Measurements from ENCODE around the gene VENTX.
"Not testable (repeated sequence)": the region's sequence is repeated elsewhere in the genome, so short reads cannot be mapped to it uniquely, and the experiment has no call there.

VENTX gene

GRCh38 chr10:133230387-133231195 lies 7.1 kb upstream of the VENTX start:
- DNase-seq, result peak; percentile 51
- in situ Hi-C loops (cut with MboI; ENCODE audit: low pct_unique_long_range_greater_than_20kb, low sequenced_read_pairs), result no loop called here

DNA sequence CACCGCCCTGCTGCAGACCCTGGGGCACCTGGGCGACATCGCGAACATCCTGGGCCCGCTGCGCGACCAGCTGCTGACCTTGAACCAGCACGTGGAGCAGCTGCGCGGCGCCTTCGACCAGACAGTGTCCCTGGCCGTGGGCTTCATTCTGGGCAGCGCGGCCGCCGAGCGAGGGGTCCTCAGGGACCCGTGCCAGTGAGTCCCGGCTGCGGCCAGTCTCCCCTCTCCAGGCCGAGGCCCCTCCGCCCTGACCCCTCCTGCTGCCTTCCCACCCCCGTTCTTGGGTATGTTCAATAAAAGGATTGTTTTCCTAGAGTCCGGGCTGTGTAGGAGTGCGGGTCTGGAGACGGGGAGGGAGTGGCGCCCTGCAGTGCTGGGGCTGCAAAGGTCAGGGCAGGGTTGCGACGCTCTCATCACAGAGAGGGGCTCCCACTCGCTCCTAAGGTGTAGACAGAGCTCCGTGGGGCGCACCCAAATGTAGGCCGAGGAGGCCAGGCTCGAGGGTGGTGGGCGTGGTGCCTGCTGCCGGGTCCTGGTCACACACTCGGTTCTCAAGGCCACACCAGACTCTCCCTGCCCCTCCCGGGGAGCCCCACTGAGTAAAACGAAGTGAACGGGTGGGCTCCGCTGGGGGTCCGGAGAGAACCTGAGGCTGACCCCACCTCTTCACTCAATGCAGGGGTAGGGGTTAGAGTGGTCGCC lies 6.3 kb upstream of the VENTX start:
- in situ Hi-C loops (cut with MboI; ENCODE audit: low pct_unique_long_range_greater_than_20kb, low sequenced_read_pairs), result no loop called here
- DNase-seq, result no peak

- in situ Hi-C loops (cut with MboI; ENCODE audit: low pct_unique_long_range_greater_than_20kb, low sequenced_read_pairs), result no loop called here
- no peak for DNase-seq
Measured at GRCh38 chr10:133231946-133232574, 5.6 kb upstream of the VENTX start.

GRCh38 chr10:133234796-133235195 lies 2.9 kb upstream of the VENTX start:
- DNase-seq; in situ Hi-C loops (cut with MboI; ENCODE audit: low pct_unique_long_range_greater_than_20kb, low sequenced_read_pairs): not testable (repeated sequence)

DNA sequence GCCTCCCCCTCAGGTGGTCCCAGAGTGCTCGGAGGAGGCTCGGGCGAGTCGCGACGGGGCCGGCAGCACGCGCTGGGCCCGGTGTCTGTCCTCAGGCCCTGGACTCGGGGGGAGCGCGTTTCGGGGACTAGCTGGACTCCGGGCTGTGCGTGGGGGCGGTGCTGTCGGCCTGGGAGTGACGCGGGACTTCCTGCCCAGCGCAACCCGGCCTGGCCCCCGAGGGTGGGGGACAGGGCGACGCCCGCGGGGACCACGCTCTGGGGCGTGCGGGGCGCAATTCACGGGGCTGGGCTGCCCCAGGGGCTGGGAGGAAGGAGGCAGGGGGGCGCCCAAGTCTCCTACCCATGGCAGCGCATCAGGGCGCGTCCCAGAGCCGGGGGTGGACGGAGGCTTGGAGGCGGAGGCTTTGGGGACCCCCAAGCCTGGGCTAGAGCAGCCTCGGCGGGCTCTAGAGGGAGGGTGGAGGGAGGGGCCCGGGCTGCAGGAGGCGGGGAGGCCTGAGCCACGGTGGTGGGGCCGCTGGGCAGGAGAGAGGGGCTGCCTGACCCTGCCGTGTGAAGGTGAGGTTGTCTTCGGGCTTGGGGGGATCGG lies 2.3 kb upstream of the VENTX start:
- in situ Hi-C loops (cut with MboI; ENCODE audit: low pct_unique_long_range_greater_than_20kb, low sequenced_read_pairs), result no loop called here
- DNase-seq, result no peak

DNA sequence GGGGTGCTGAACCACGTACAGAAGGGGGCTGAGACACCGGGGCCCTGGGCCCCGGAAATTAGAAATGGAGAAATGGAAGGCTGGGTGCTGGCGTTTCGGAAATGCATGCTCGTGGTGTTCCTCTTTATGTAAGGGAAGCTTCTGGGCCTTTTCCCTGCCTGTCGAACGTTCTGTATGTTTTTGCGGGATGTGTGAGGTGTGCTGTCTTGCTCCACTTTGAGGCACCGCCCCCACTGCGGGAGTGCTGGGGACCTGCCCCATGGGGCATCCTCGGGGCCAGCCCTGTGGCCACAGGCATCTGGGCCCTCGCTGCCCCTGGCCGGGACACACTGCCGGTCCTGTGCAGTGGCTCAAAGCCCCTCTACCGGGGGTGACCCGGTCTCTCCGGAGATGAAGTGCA lies 1.7 kb upstream of the VENTX start:
- in situ Hi-C loops (cut with MboI; ENCODE audit: low pct_unique_long_range_greater_than_20kb, low sequenced_read_pairs), result no loop called here
- DNase-seq, result no peak

GRCh38 chr10:133236401-133237240 lies 1.0 kb upstream of the VENTX start:
- in situ Hi-C loops (cut with MboI; ENCODE audit: low pct_unique_long_range_greater_than_20kb, low sequenced_read_pairs), result no loop called here
- DNase-seq, result no peak

GRCh38 chr10:133237241-133237587 lies 441 bp upstream of the VENTX start:
- in situ Hi-C loops (cut with MboI; ENCODE audit: low pct_unique_long_range_greater_than_20kb, low sequenced_read_pairs), result no loop called here
- DNase-seq, result no peak

- no peak for DNase-seq
- in situ Hi-C loops (cut with MboI; ENCODE audit: low pct_unique_long_range_greater_than_20kb, low sequenced_read_pairs), result no loop called here
Measured at GRCh38 chr10:133238466-133238804, 780 bp downstream of the VENTX start.

GRCh38 chr10:133239990-133240389 lies 2.3 kb downstream of the VENTX start:
- no peak for DNase-seq
- in situ Hi-C loops (cut with MboI; ENCODE audit: low pct_unique_long_range_greater_than_20kb, low sequenced_read_pairs), result no loop called here

GRCh38 chr10:133241501-133242205 lies 4.0 kb downstream of the VENTX start:
- in situ Hi-C loops (cut with MboI; ENCODE audit: low pct_unique_long_range_greater_than_20kb, low sequenced_read_pairs), result no loop called here
- no peak for DNase-seq

DNA sequence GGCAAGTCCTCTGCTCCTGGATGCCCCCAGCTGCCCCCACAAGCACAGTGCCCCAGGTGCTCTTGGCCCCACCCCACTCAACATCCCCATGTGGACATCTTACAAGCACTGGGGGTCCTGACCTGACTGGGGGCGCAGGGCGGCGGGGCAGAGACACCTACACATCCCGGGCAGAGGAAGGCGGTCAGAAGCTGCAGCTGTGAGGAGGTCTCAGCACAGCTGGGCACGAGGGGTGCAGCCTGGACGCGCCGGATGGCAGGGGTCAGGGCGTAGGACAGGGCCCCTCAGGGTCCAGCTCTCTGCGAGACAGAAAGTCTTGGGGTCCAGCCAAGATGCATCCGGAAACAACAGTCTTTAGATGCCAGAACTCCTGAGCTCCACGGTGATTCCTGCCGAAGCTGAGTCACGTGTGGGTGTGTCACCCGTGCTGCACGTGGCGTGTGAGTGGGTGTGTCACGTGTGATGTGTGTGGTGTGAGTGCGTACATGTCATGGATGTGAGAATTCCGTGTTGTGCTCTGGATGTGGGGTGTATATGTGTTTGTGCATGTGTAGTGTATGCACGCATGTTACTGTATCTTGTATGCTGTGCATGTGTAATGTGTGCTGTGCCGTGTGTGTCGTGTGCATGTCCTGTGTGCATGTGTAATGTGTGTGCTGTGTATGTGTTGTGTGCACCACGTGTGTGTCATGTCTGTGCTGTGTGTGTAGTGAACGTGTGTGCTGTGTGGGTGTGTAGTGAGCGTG lies 5.1 kb downstream of the VENTX start:
- in situ Hi-C loops (cut with MboI; ENCODE audit: low pct_unique_long_range_greater_than_20kb, low sequenced_read_pairs), result no loop called here
- DNase-seq, result no peak

- no peak for DNase-seq
- in situ Hi-C loops (cut with MboI; ENCODE audit: low pct_unique_long_range_greater_than_20kb, low sequenced_read_pairs), result no loop called here
Measured at GRCh38 chr10:133243593-133243992, 5.9 kb downstream of the VENTX start.

- DNase-seq, result no peak
- in situ Hi-C loops (cut with MboI; ENCODE audit: low pct_unique_long_range_greater_than_20kb, low sequenced_read_pairs), result no loop called here
Measured at GRCh38 chr10:133245439-133246235, 8.0 kb downstream of the VENTX start.

DNA sequence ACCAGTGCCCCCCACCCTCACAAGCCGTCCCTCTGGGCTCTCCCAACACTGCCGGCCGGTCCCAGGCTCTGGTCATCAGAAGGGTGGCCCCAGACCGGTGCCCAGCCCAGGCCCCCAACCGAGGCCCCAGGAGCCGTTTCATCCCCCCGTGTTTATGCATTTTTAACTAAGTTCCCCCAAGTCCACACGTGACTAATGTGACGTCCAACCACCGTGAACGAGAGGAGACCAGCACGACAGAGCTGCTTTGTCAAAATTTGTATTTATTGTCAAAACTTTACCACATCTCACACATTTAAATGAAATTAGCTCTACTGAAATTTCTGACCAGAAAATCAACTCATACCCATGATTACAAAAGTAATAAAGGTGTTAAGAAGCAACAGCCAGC lies 8.6 kb downstream of the VENTX start:
- in situ Hi-C loops (cut with MboI; ENCODE audit: low pct_unique_long_range_greater_than_20kb, low sequenced_read_pairs), result no loop called here

GRCh38 chr10:133247681-133248333 lies 10.2 kb downstream of the VENTX start:
- in situ Hi-C loops (cut with MboI; ENCODE audit: low pct_unique_long_range_greater_than_20kb, low sequenced_read_pairs), result no loop called here
- no peak for DNase-seq

More for the DNA sequence above, 8.6 kb downstream of the VENTX start:
- DNase-seq, result no peak

DNA sequence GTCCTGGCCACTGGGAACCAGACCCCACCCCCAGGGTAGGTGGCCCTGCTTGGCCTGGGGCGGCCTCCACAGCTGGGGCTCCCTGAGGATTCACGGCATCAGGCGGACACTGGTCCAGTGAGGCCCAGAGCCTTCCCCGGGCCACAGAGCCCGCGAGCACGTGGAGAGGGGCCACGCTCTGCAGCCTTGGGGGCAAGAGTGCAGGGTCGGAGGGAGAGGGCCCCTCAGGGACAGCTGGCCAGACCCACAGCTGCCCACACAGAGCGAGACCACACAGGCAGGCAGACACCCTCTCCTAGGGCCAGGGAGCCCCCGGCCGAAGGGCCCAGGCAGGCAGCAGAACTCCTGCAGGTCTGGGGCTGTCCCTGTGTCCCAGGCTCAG lies 10.7 kb downstream of the VENTX start:
- DNase-seq, result no peak
- in situ Hi-C loops (cut with MboI; ENCODE audit: low pct_unique_long_range_greater_than_20kb, low sequenced_read_pairs), result no loop called here
